ENCODE results near the gene DCN. TPM values are rescaled to one million over a fixed set of nuclear protein-coding genes. Genes with fewer than 3 reads are reported as not detected.

DCN gene
- total RNA-seq, 4 donors from 2014 or later: 753 to 2,728 (median 2,146) TPM

GRCh38 chr12:91142221-91142631 lies 40.4 kb downstream of the DCN start:
- ATAC-seq (ENCODE audit: low FRiP score) (peak; percentile 68), DNase-seq (ENCODE audit: low spot score) (no peak)
- no peak for TF ChIP-seq CTCF (IDR thresholded peaks at IDR 0.05)

- ATAC-seq (ENCODE audit: low FRiP score) (no peak), DNase-seq (ENCODE audit: low spot score) (no peak)
- no peak for TF ChIP-seq CTCF (IDR thresholded peaks at IDR 0.05)
Measured at GRCh38 chr12:91140026-91140931, 42.3 kb downstream of the DCN start.

GRCh38 chr12:91139286-91139685 lies 43.3 kb downstream of the DCN start:
- no peak for TF ChIP-seq CTCF (IDR thresholded peaks at IDR 0.05)
- ATAC-seq (ENCODE audit: low FRiP score) (no peak), DNase-seq (ENCODE audit: low spot score) (no peak)

- DNase-seq (ENCODE audit: low spot score): no peak
- TF ChIP-seq CTCF (IDR thresholded peaks at IDR 0.05): no peak
- peak; percentile 30 for ATAC-seq (ENCODE audit: low FRiP score)
Measured at GRCh38 chr12:91138337-91138920, 44.2 kb downstream of the DCN start.

- no peak for TF ChIP-seq CTCF (IDR thresholded peaks at IDR 0.05)
- ATAC-seq (ENCODE audit: low FRiP score): peak; percentile 56
- DNase-seq (ENCODE audit: low spot score): no peak
Measured at GRCh38 chr12:91133871-91134270, 48.7 kb downstream of the DCN start.

GRCh38 chr12:91129662-91130362 lies 52.8 kb downstream of the DCN start:
- DNase-seq (ENCODE audit: low spot score) (no peak), ATAC-seq (ENCODE audit: low FRiP score) (no peak)

More at GRCh38 chr12:91129662-91130362, 52.8 kb downstream of the DCN start:
- no peak for TF ChIP-seq CTCF (IDR thresholded peaks at IDR 0.05)
